ENCODE data around the gene CTTN.
"Not testable (repeated sequence)": the region's sequence is repeated elsewhere in the genome, so short reads cannot be mapped to it uniquely, and the experiment has no call there.

Gene CTTN

GRCh38 chr11:70429724-70430521 is 31.6 kb downstream of the CTTN start:
- no peak for DNase-seq

GRCh38 chr11:70430671-70431574 is 32.6 kb downstream of the CTTN start:
- DNase-seq: no peak

- no peak for DNase-seq
Observed at GRCh38 chr11:70431611-70432010, 33.3 kb downstream of the CTTN start.

- no peak for DNase-seq
Observed at GRCh38 chr11:70432065-70432464, 33.7 kb downstream of the CTTN start.

- no peak for DNase-seq
Observed at GRCh38 chr11:70432580-70432979, 34.3 kb downstream of the CTTN start.

- no peak for DNase-seq
Observed at GRCh38 chr11:70433038-70433437, 34.7 kb downstream of the CTTN start.

- no peak for DNase-seq
Observed at GRCh38 chr11:70433526-70433925, 35.2 kb downstream of the CTTN start.

- DNase-seq: no peak
Observed at GRCh38 chr11:70433966-70434812, 35.9 kb downstream of the CTTN start.

GRCh38 chr11:70434813-70435278 is 36.5 kb downstream of the CTTN start:
- no peak for DNase-seq

GRCh38 chr11:70435361-70435760 is 37.0 kb downstream of the CTTN start:
- DNase-seq: no peak

GRCh38 chr11:70435765-70436500 is 37.6 kb downstream of the CTTN start:
- no peak for DNase-seq

- DNase-seq: no peak
Observed at GRCh38 chr11:70436501-70436860, 38.2 kb downstream of the CTTN start.

GRCh38 chr11:70437111-70437784 is 38.9 kb downstream of the CTTN start:
- no peak for DNase-seq

GRCh38 chr11:70440206-70440605 is 41.9 kb downstream of the CTTN start:
- DNase-seq: no peak

- no peak for DNase-seq
Observed at GRCh38 chr11:70443773-70444030, 45.4 kb downstream of the CTTN start.

- DNase-seq: no peak
Observed at GRCh38 chr11:70445091-70445490, 46.8 kb downstream of the CTTN start.

- DNase-seq: no peak
Observed at GRCh38 chr11:70445605-70446004, 47.3 kb downstream of the CTTN start.

- no peak for DNase-seq
Observed at GRCh38 chr11:70448983-70449567, 50.7 kb downstream of the CTTN start.

- no peak for DNase-seq
Observed at GRCh38 chr11:70454197-70454767, 56.0 kb downstream of the CTTN start.

- not testable (repeated sequence) for DNase-seq
Observed at GRCh38 chr11:70454811-70455210, 56.5 kb downstream of the CTTN start.

GRCh38 chr11:70455354-70455753 is 57.0 kb downstream of the CTTN start:
- no peak for DNase-seq

Measured in CD4-positive, alpha-beta T cell treated with Interleukin-17A for 4 hours (primary cell).